Heart left ventricle (tissue), 16 donors: ENCODE results near the gene LAMA2. TPM values are rescaled to one million over a fixed set of nuclear protein-coding genes. Genes with fewer than 3 reads are reported as not detected.

Experiments
- ATAC-seq, 4 donors: fragments of 200-7000 bp; cut with Tn5 transposase; one replicate each; pipeline ENCODE4 v1.9.1; 2020 to 2022; ENCODE audit warnings: moderate library complexity in 4 of 4, mild to moderate bottlenecking in 3 of 4, moderate number of reproducible peaks in 1 of 4
- DNase-seq, 5 donors: peaks; one replicate each; pipeline ENCODE4 v3.0.0-alpha.2; 2020
- H3K27ac ChIP-seq, 12 donors: fragments of 200-600 bp; sonication (generic) in 4 of 12; one replicate each; pipeline versions ENCODE4 v1.5.0 to v1.8.0; 2016 to 2022; ENCODE audit warnings: mild to moderate bottlenecking in 2 of 12
- H3K27me3 ChIP-seq, 9 donors: fragments of 200-600 bp; sonication (generic) in 2 of 9; one replicate each; pipeline versions ENCODE4 v1.5.1 to v1.8.0; 2016 to 2022; ENCODE audit warnings: mild to moderate bottlenecking in 3 of 9
- H3K36me3 ChIP-seq, 9 donors: fragments of 200-600 bp; sonication (generic) in 2 of 9; one replicate each; pipeline versions ENCODE4 v1.5.0 to v1.8.0; 2018 to 2022; ENCODE audit warnings: mild to moderate bottlenecking in 2 of 9
- H3K4me1 ChIP-seq, 12 donors: fragments of 200-600 bp; sonication (generic) in 4 of 12; one replicate each; pipeline versions ENCODE4 v1.5.0 to v1.8.0; 2016 to 2022; ENCODE audit warnings: mild to moderate bottlenecking in 3 of 12
- H3K4me3 ChIP-seq, 12 donors: fragments of 200-600 bp; sonication (generic) in 4 of 12; one replicate each; pipeline versions ENCODE4 v1.5.0 to v1.8.0; 2017 to 2022; ENCODE audit warnings: mild to moderate bottlenecking in 9 of 12, moderate library complexity in 4 of 12
- H3K9me3 ChIP-seq, 12 donors: fragments of 200-600 bp; sonication (generic) in 4 of 12; one replicate each; pipeline versions ENCODE4 v1.5.0 to v1.8.0; 2016 to 2022; ENCODE audit warnings: mild to moderate bottlenecking in 1 of 12
- POLR2A ChIP-seq, 2 donors: fragments of 450-650 bp; IDR thresholded peaks; one replicate each; pipeline ENCODE4 v1.6.1; 2017; ENCODE audit warnings: antibody characterized with exemption in 2 of 2, mild to moderate bottlenecking in 2 of 2, moderate library complexity in 2 of 2
- WGBS, 4 donors: extraction: QIAGEN DNeasy Blood & Tissue Kit in 2 of 4; methylation state at CpG; one replicate each; pipeline versions ENCODE4 v1.1.5 to v1.1.7; 2013 to 2018; 5-methylcytosine and 5-hydroxymethylcytosine counted together
- intact Hi-C, 10 donors: fragments of 100-400 bp; cut with DNase I; formaldehyde crosslinking; loops; one replicate each; pipeline versions ENCODE4 v1.11.1 to v1.14.2; 2022
- polyA plus RNA-seq, 2 donors: library from polyadenylated mRNA; stranded (reverse); fragments of 200-250 nt; gene quantifications; one replicate each; pipeline ENCODE4 v1.2.3, GENCODE V29; 2013
- total RNA-seq, 9 donors: library from RNA; depleted of rRNA in 2 of 9; stranded (reverse); fragments of >200 nt in 2 of 9; fragmentation: NEBNext Ultra II Directional in 3 of 9; extraction: Animal tissue kit (Norgen Biotek cat#: 25700) in 3 of 9; gene quantifications; one replicate each; pipeline versions ENCODE4 v1.1.0 to v1.2.4, GENCODE V29; 2016 to 2023
- TF ChIP-seq, protein P1 (sequence below), 12 donors: fragments of 200-600 bp; sonication (generic) in 4 of 12; IDR thresholded peaks; one replicate each; pipeline versions ENCODE4 v1.5.0 to v1.8.0; 2018 to 2022; ENCODE audit warnings: antibody characterized with exemption in 12 of 12, mild to moderate bottlenecking in 5 of 12
- donor health status: ischemic (EF 13 %, LVEDD 7.1; RV severe dilation, severe dysfunction).
- donor health status: healthy with polysubstance abuse.
- donor health status: DM: no; HTN: yes; CAD: no.
- donor health status: DM: no; HTN: no; CAD: no.
- donor health status: ischemic (EF 25% LVEDD 6.9; RV normal size, moderate dysfunction).
- donor health status: ischemic (EF 25% LVEDD 5.7; RV mildly dilated, moderate dysfunction).
- donor health status: healthy.
- donor health status: DM: yes; HTN: yes; CAD: no.
- donor health status: ischemic (EF 35%, LVEDD 5.7; RV mildly dilated, moderate dysfunction).
- donor health status: nonischemic (EF 11% LVEDD 7.7; RV severe dilation, severe dysfunction).
- donor health status: DM: yes; HTN: yes; CAD: no.
- donor health status: PGD.
- donor health status: ischemic (EF 29% LVEDD 5.4; RV normal size, mild dysfunction).
- donor health status: nonischemic (EF 23%, LVEDD 6.1; RV moderate dilation, normal function).

The LAMA2 gene
- total and polyA plus RNA-seq, 11 donors: 34.8 to 299 (median 206) TPM

DNA sequence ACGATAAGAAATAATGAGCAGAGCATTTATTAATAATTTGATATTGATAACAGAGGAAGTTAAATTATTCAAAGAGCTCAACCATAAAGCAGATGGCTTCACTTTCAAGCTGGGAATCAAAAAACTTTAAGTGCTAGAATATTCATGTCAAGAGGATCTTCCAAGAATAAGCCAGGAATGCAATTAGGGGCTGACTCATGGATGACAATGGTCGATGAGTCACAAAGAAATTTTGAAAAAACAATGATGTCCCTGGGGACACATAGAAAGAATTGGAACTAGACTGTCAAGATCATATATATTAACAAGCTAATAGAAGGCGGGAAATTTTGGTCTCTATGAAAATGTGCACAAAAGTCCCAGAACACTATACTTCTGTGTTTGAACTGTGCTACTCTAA, 304.1 kb downstream of the LAMA2 start:
- H3K27ac ChIP-seq: peak overlapping the region in 2 of 12 donors; percentile 12 to 38

DNA sequence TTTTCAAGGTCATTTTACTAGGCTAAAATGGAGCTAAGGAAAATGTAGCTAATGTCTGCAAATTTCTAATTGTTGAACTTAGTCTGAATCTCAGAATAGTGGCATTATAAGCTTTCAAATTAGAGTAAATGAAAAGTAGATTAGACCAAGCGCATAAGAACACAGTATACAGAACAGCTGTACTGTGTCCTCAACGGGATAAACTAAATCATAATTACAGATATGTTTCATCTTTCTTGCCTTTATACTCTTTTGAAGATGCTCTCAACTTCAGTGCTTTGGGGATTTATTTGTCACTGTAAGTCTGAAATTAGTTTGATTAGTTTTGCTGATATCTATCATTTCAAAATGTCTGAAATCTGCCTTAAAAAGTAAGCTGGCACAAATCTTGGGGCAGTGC, 305.4 kb downstream of the LAMA2 start:
- ATAC-seq: no peak
- H3K4me1 ChIP-seq: peaks cover 0 to 31% (median 8%) of the 10 kb centered on the region in 12 donors
- WGBS, 4 donors: 82 to 90% (median 84%) methylated on average over 2 of the region's 2 CpGs
- intact Hi-C loops: no loop called here
- no peak overlapping the region for H3K4me3 ChIP-seq
- DNase-seq: no peak
- TF ChIP-seq, protein P1, sequence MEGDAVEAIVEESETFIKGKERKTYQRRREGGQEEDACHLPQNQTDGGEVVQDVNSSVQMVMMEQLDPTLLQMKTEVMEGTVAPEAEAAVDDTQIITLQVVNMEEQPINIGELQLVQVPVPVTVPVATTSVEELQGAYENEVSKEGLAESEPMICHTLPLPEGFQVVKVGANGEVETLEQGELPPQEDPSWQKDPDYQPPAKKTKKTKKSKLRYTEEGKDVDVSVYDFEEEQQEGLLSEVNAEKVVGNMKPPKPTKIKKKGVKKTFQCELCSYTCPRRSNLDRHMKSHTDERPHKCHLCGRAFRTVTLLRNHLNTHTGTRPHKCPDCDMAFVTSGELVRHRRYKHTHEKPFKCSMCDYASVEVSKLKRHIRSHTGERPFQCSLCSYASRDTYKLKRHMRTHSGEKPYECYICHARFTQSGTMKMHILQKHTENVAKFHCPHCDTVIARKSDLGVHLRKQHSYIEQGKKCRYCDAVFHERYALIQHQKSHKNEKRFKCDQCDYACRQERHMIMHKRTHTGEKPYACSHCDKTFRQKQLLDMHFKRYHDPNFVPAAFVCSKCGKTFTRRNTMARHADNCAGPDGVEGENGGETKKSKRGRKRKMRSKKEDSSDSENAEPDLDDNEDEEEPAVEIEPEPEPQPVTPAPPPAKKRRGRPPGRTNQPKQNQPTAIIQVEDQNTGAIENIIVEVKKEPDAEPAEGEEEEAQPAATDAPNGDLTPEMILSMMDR (IDR thresholded peaks at IDR 0.05): no peak
- TF ChIP-seq POLR2A (IDR thresholded peaks at IDR 0.05): no peak
- no peak overlapping the region for H3K27ac ChIP-seq
- H3K36me3 ChIP-seq: peaks cover 0 to 56% (median 14%) of the 10 kb centered on the region in 9 donors
- no peaks in the 10 kb centered on the region for H3K9me3 ChIP-seq
- H3K27me3 ChIP-seq: no peaks in the 10 kb centered on the region

More for the DNA sequence above, 304.1 kb downstream of the LAMA2 start:
- no peak for TF ChIP-seq POLR2A (IDR thresholded peaks at IDR 0.05)
- TF ChIP-seq, protein P1 (IDR thresholded peaks at IDR 0.05): no peak
- WGBS, 4 donors: 71 to 84% (median 78%) methylated on average over 3 of the region's 3 CpGs
- Histone ChIP-seq H3K9me3 (no peaks in the 10 kb centered on the region), H3K36me3 (peaks cover 0 to 50% (median 7%) of the 10 kb centered on the region in 9 donors), H3K27me3 (no peaks in the 10 kb centered on the region), H3K4me1 (peaks cover 0 to 42% (median 8%) of the 10 kb centered on the region in 12 donors), H3K4me3 (no peak overlapping the region)
- no peak for DNase-seq
- intact Hi-C loops: no loop called here
- peak in 1 of 4 donors; percentile 36 for ATAC-seq

DNA sequence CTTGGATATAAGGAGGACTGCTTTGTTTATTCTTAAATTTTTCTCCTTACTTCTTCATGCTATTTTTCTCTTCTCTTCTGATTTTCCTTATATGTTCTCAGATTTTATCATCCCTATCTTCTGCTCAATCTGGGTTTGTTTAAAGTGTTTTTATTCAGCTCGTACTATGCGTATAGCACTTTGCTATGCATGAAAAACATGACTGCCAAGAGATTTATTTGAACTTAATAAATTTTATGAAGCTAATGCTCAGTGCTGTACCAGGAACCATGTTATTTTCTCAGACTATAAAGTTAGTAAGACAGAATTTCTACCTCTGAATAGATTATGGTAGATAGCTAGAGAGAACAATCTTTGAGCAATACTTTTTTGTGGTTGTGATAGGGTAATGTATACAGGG, 305.9 kb downstream of the LAMA2 start:
- H3K27ac ChIP-seq: no peak overlapping the region

DNA sequence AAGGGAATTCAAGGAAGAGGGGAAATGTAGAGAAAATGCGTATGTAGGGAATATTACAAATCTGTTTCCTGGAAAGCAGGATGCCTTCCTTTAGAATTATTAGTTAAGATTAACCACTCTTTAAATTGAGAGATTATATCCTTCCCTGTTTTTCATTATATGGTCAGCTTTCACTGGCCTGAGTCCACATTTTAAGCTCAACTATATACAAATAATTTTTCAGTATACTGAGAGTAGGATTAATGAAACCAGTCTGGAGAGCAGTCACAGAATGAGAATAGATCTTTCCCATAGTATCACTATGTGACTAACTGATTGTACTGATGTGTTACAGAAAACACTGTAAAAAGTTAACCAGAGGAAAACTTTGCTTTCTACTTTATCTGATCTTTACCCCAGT, 306.3 kb downstream of the LAMA2 start:
- H3K9me3 ChIP-seq: no peaks in the 10 kb centered on the region
- H3K36me3 ChIP-seq: peaks cover 0 to 66% (median 14%) of the 10 kb centered on the region in 9 donors
- no peaks in the 10 kb centered on the region for H3K27me3 ChIP-seq
- no peak overlapping the region for H3K27ac ChIP-seq
- 80 to 95% (median 90%) methylated on average over 1 of the region's 1 CpG for WGBS, 4 donors
- H3K4me1 ChIP-seq: peaks cover 0 to 29% (median 6%) of the 10 kb centered on the region in 12 donors
- TF ChIP-seq POLR2A (IDR thresholded peaks at IDR 0.05): no peak
- TF ChIP-seq, protein P1 (IDR thresholded peaks at IDR 0.05): no peak
- H3K4me3 ChIP-seq: no peak overlapping the region
- intact Hi-C loops: no loop called here
- DNase-seq: no peak
- no peak for ATAC-seq

More for the DNA sequence above, 305.9 kb downstream of the LAMA2 start:
- Histone ChIP-seq H3K4me3 (no peak overlapping the region), H3K4me1 (peaks cover 0 to 29% (median 7%) of the 10 kb centered on the region in 12 donors), H3K9me3 (no peaks in the 10 kb centered on the region), H3K36me3 (peaks cover 0 to 61% (median 14%) of the 10 kb centered on the region in 9 donors), H3K27me3 (no peaks in the 10 kb centered on the region)
- 89 to 97% (median 92%) methylated on average over 2 of the region's 2 CpGs for WGBS, 4 donors
- DNase-seq: no peak
- intact Hi-C loops: no loop called here
- ATAC-seq: no peak
- TF ChIP-seq POLR2A (IDR thresholded peaks at IDR 0.05): no peak
- TF ChIP-seq, protein P1 (IDR thresholded peaks at IDR 0.05): no peak
